MM.1S (cell line): ENCODE data around the gene OR7G1.
A peak's percentile ranks its signal among the peaks of the same experiment; 100 is the strongest.

Experiments
- DNase-seq: peaks from one replicate; pipeline ENCODE4 v3.0.0-alpha.2; 2015
- H2AFZ ChIP-seq: fragments of 300-600 bp; sonication (generic); 2 replicates; pipeline ENCODE4 v1.6.0; 2016; ENCODE audit warnings: antibody characterized with exemption, low read length
- H3F3A ChIP-seq: fragments of 300-600 bp; sonication (generic); 2 replicates; pipeline ENCODE4 v1.6.1; 2016; ENCODE audit warnings: mild to moderate bottlenecking, antibody characterized with exemption, low read length, moderate library complexity, mixed read lengths; ENCODE audit not compliant: insufficient read depth
- H3K27ac ChIP-seq: fragments of 300-600 bp; sonication (generic); 2 replicates; pipeline ENCODE4 v1.5.1; 2016; ENCODE audit warnings: mild to moderate bottlenecking, low read length
- H3K27me3 ChIP-seq: fragments of 300-600 bp; sonication (generic); replicated peaks from 2 replicates; pipeline ENCODE4 v1.6.0; 2016; ENCODE audit warnings: low read length; ENCODE audit not compliant: insufficient read depth
- H3K36me3 ChIP-seq: fragments of 300-600 bp; sonication (generic); replicated peaks from 2 replicates; pipeline ENCODE4 v1.6.1; 2016; ENCODE audit warnings: mild to moderate bottlenecking, low read length, mixed read lengths; ENCODE audit not compliant: insufficient read depth
- H3K4me1 ChIP-seq: fragments of 300-600 bp; sonication (generic); 2 replicates; pipeline ENCODE4 v1.6.1; 2016; ENCODE audit warnings: low read length, mixed read lengths
- H3K4me2 ChIP-seq: fragments of 300-600 bp; sonication (generic); 2 replicates; pipeline ENCODE4 v1.6.0; 2016; ENCODE audit warnings: low read depth, low read length
- H3K4me3 ChIP-seq: fragments of 300-600 bp; sonication (generic); 2 replicates; pipeline ENCODE4 v1.5.1; 2016; ENCODE audit warnings: low read length, mixed read lengths
- H3K79me2 ChIP-seq: fragments of 300-600 bp; sonication (generic); 2 replicates; pipeline ENCODE4 v1.6.1; 2016; ENCODE audit warnings: mixed run types, low read length, mixed read lengths
- H3K9ac ChIP-seq: fragments of 300-600 bp; sonication (generic); 2 replicates; pipeline ENCODE4 v1.6.1; 2016; ENCODE audit warnings: low read length, mixed read lengths
- H3K9me2 ChIP-seq: fragments of 300-600 bp; sonication (generic); replicated peaks from 2 replicates; pipeline ENCODE4 v1.6.1; 2016; ENCODE audit warnings: mild to moderate bottlenecking, low read length, mixed read lengths; ENCODE audit not compliant: insufficient read depth
- H3K9me3 ChIP-seq: fragments of 300-600 bp; sonication (generic); replicated peaks from 2 replicates; pipeline ENCODE4 v1.6.1; 2016; ENCODE audit warnings: mild to moderate bottlenecking, low read length, mixed read lengths; ENCODE audit not compliant: insufficient read depth
- H4K20me1 ChIP-seq: fragments of 300-600 bp; sonication (generic); 2 replicates; pipeline ENCODE4 v1.6.1; 2016; ENCODE audit warnings: mild to moderate bottlenecking, low read length, moderate library complexity, mixed read lengths; ENCODE audit not compliant: insufficient read depth
- CTCF ChIP-seq: fragments of 300-600 bp; sonication (generic); IDR thresholded peaks from 2 replicates; pipeline ENCODE4 v1.5.1; 2016; ENCODE audit warnings: antibody characterized with exemption, low read length, mixed read lengths
- EZH2 ChIP-seq: fragments of 300-600 bp; sonication (generic); optimal IDR thresholded peaks from 2 replicates; pipeline ENCODE3; 2017; ENCODE audit warnings: low read depth, mild to moderate bottlenecking, antibody characterized with exemption, low read length, mixed read lengths
- EZH2phosphoT487 ChIP-seq: fragments of 300-600 bp; sonication (generic); IDR thresholded peaks from 2 replicates; pipeline ENCODE4 v1.6.1; 2018; ENCODE audit warnings: antibody characterized with exemption, low read length

OR7G1 gene

DNA sequence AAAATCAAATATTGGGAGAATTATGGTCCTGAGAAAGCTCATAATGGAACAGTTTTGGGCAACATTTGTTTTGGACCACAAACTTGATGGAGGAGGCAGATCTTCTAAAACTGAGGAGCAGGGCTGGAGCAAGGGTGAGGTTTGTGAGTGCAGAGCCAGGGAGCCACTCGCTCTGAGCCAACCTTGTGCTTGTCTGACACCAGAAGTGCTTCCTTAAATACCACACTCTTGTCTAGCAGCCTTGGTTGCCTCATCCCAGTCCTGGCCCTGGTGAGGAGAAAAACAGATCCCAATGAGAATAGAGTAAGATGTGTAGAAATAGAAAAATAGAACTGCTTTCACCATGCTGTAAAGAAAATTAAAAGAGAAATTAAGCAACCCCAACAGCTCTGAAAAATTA, 31.3 kb upstream of the OR7G1 start:
- H3K9me3 ChIP-seq: peaks cover 4% of the 10 kb centered on the region; the same call in 1 of the 2 replicates

DNA sequence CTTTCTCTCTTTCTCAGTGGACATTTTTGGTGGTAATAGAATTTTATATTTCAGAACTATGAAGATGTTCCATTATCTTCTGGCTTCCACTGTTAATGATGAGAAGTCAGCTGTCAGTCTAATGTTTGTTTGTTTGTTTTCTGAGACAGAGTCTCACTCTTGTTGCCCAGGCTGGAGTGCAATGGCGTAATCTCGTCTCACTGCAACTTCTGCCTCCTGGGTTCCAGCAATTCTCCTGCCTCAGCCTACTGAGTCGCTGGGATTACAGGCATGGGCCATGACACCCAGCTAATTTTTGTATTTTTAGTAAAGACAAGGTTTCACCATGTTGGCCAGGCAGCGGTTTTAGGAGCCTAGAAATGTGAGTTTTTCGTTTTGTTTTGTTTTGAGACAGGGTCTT, 29.4 kb upstream of the OR7G1 start:
- no peaks in the 10 kb centered on the region for H3F3A ChIP-seq
- no peak for DNase-seq
- peaks cover 25% of the 10 kb centered on the region for H3K36me3 ChIP-seq
- no peak overlapping the region for H3K4me3 ChIP-seq
- no peaks in the 10 kb centered on the region for H3K9me2 ChIP-seq
- H4K20me1 ChIP-seq: no peaks in the 10 kb centered on the region
- H3K4me2 ChIP-seq: no peak overlapping the region
- H3K27me3 ChIP-seq: no peaks in the 10 kb centered on the region
- no peak for TF ChIP-seq EZH2phosphoT487
- TF ChIP-seq CTCF: no peak
- TF ChIP-seq EZH2: no peak
- H3K4me1 ChIP-seq: 0 out of 2 replicates have a peak, but pooled peaks cover 5% of the 10 kb centered on the region
- H3K9me3 ChIP-seq: peaks cover 4% of the 10 kb centered on the region; the same call in 1 of the 2 replicates
- H3K79me2 ChIP-seq: peaks cover 94% of the 10 kb centered on the region
- no peak overlapping the region for H2AFZ ChIP-seq
- no peak overlapping the region for H3K9ac ChIP-seq
- H3K27ac ChIP-seq: no peak overlapping the region

More for the DNA sequence above, 31.3 kb upstream of the OR7G1 start:
- Histone ChIP-seq H3K36me3 (peaks cover 28% of the 10 kb centered on the region), H3K4me3 (no peak overlapping the region), H3K9me2 (no peaks in the 10 kb centered on the region), H3K79me2 (peaks cover 96% of the 10 kb centered on the region), H3F3A (no peaks in the 10 kb centered on the region), H3K4me2 (no peak overlapping the region), H4K20me1 (no peaks in the 10 kb centered on the region), H3K9ac (no peak overlapping the region), H3K4me1 (no peaks in the 10 kb centered on the region), H3K27me3 (no peaks in the 10 kb centered on the region), H2AFZ (no peak overlapping the region), H3K27ac (no peak overlapping the region)
- TF ChIP-seq EZH2: no peak
- TF ChIP-seq EZH2phosphoT487: no peak
- TF ChIP-seq CTCF: no peak
- no peak for DNase-seq

DNA sequence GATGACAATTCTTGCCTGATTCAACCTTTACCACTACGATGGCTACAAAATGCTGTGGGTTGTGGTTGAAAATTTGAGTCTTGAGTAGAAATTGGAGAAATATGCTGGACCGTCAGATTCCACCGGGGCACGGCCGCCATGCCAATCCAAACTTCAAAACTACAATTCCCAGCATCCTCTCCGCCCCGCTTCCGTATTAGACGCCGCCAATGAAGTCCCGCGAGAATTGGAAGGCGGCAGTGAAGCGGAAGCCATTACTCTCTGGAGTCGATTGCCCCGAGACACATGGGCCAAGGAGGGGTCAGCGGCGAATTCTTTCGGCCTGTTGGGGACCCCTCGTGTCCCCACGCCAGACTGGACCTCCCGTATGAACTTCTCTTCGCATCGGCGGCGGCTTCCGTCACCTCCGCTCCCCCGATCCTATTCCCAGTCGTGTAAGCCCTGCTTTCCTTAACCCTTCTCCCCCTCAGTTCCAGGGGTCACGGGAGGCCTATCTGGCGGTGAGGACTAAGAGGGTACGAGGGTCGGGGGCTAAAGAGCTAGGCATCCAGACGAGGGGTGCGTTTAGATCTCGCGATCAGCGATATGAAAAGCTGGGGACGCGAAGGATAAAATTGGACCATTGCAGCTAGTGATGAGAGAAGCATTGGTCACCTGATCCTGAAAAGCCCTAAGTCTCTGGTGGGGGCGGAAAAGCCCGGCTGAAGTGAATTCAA, 24.8 kb upstream of the OR7G1 start, which contains the start of gene ZNF317:
ZNF317 (plus strand) TSS at position 239 of the 716 bp plus-strand sequence. CDS start 15,620 bp downstream, outside the sequence.
- Histone ChIP-seq H3K9ac (peak within 1 kb of the TSS; percentile 94), H3K4me1 (0 out of 2 replicates have a peak, but pooled peaks cover 9% of the 10 kb centered on the region), H4K20me1 (no peaks in the 10 kb centered on the region), H3K9me3 (0 out of 2 replicates have a peak, but pooled peaks cover 4% of the 10 kb centered on the region), H3K9me2 (no peaks in the 10 kb centered on the region), H3K79me2 (peaks cover 51% of the 10 kb centered on the region), H2AFZ (peak within 1 kb of the TSS; percentile 98), H3K4me3 (peak within 1 kb of the TSS; percentile 96), H3F3A (no peaks in the 10 kb centered on the region), H3K27ac (peak within 1 kb of the TSS; percentile 33; the same call in 1 of the 2 replicates), H3K36me3 (peaks cover 12% of the 10 kb centered on the region), H3K4me2 (peak within 1 kb of the TSS; percentile 78), H3K27me3 (no peaks in the 10 kb centered on the region)
- peak; percentile 95 for DNase-seq
- TF ChIP-seq EZH2: no peak
- TF ChIP-seq EZH2phosphoT487: no peak
- TF ChIP-seq CTCF: no peak
